DND-41 (cell line): ENCODE measurements around the gene PRKAG2.

Experiments used
- ATAC-seq: fragments of 200-7000 bp; cut with Tn5 transposase; 3 replicates; pipeline ENCODE4 v1.9.1; 2021; ENCODE audit warnings: low read depth; ENCODE audit not compliant: insufficient read depth
- DNase-seq: peaks from one replicate; pipeline ENCODE4 v3.0.0-alpha.2; 2020
- H2AFZ ChIP-seq: 2 replicates; pipeline ENCODE4 v1.6.0; 2012; ENCODE audit warnings: low read depth, low read length
- H3K27ac ChIP-seq: 2 replicates; pipeline ENCODE4 v1.5.1; 2012; ENCODE audit warnings: low read length, inconsistent platforms
- H3K27me3 ChIP-seq: fragments of 200-600 bp; sonication (generic); 2 replicates; pipeline ENCODE4 v1.6.0; 2012; ENCODE audit warnings: low read length, mild to moderate bottlenecking, inconsistent platforms; ENCODE audit not compliant: insufficient read depth, poor library complexity
- H3K36me3 ChIP-seq: 2 replicates; pipeline ENCODE4 v1.5.1; 2012; ENCODE audit warnings: low read length, inconsistent platforms; ENCODE audit not compliant: insufficient read depth
- H3K4me1 ChIP-seq: 2 replicates; pipeline ENCODE4 v1.5.1; 2012; ENCODE audit warnings: mild to moderate bottlenecking, low read length; ENCODE audit not compliant: insufficient read depth
- H3K4me2 ChIP-seq: 2 replicates; pipeline ENCODE4 v1.6.0; 2012; ENCODE audit warnings: mild to moderate bottlenecking, moderate library complexity, low read length, inconsistent platforms; ENCODE audit not compliant: insufficient read depth
- H3K4me3 ChIP-seq, 2 experiments: fragments of 200-600 bp in 1 of 2; shearing (Covaris generic) in 1 of 2; 2 replicates each; pipeline ENCODE4 v1.5.1; 2012 to 2016; ENCODE audit warnings: inconsistent platforms in 2 of 2, low read length in 2 of 2, mild to moderate bottlenecking in 2 of 2, low read depth in 1 of 2, moderate library complexity in 1 of 2
- H3K79me2 ChIP-seq: 2 replicates; pipeline ENCODE4 v1.6.0; 2012; ENCODE audit warnings: low read length, inconsistent platforms; ENCODE audit not compliant: insufficient read depth
- H3K9ac ChIP-seq: 2 replicates; pipeline ENCODE4 v1.6.0; 2012; ENCODE audit warnings: low read depth, mild to moderate bottlenecking, inconsistent platforms, low read length, moderate library complexity
- H3K9me3 ChIP-seq: 2 replicates; pipeline ENCODE4 v1.5.1; 2012; ENCODE audit warnings: low read length, moderate library complexity, mild to moderate bottlenecking, inconsistent platforms; ENCODE audit not compliant: insufficient read depth, severe bottlenecking
- H4K20me1 ChIP-seq: 2 replicates; pipeline ENCODE4 v1.6.0; 2012; ENCODE audit warnings: low read length; ENCODE audit not compliant: insufficient read depth
- CTCF ChIP-seq: IDR thresholded peaks from 2 replicates; pipeline ENCODE4 v1.5.1; 2012; ENCODE audit warnings: borderline replicate concordance, low read length, moderate library complexity, mild to moderate bottlenecking; ENCODE audit not compliant: poor library complexity, severe bottlenecking; ENCODE audit errors: extremely low read depth
- EZH2 ChIP-seq: IDR thresholded peaks from 3 replicates; pipeline ENCODE4 v1.6.1; 2012; ENCODE audit warnings: borderline replicate concordance, low read depth, mild to moderate bottlenecking, moderate library complexity, low read length, inconsistent platforms; ENCODE audit not compliant: severe bottlenecking

PRKAG2 gene

GRCh38 chr7:151615058-151615457 lies 261.9 kb downstream of the PRKAG2 start:
- no peaks in the 10 kb centered on the region for H3K36me3 ChIP-seq
- ATAC-seq = no peak

GRCh38 chr7:151614019-151614418 lies 262.9 kb downstream of the PRKAG2 start:
- ATAC-seq (no peak), DNase-seq (no peak)
- TF ChIP-seq EZH2 = no peak
- no peak for TF ChIP-seq CTCF
- Histone ChIP-seq H3K9me3 (no peaks in the 10 kb centered on the region), H4K20me1 (no peaks in the 10 kb centered on the region), H3K4me1 (no peaks in the 10 kb centered on the region), H3K4me2 (no peak overlapping the region), H3K27ac (no peak overlapping the region), H3K79me2 (no peaks in the 10 kb centered on the region), H3K4me3 (no peak overlapping the region), H2AFZ (no peak overlapping the region), H3K27me3 (peaks cover 6% of the 10 kb centered on the region), H3K36me3 (no peaks in the 10 kb centered on the region), H3K9ac (no peak overlapping the region)

More at GRCh38 chr7:151615058-151615457, 261.9 kb downstream of the PRKAG2 start:
- Histone ChIP-seq H3K27ac (no peak overlapping the region), H3K4me3 (no peak overlapping the region), H3K9ac (no peak overlapping the region), H3K4me2 (no peak overlapping the region), H4K20me1 (no peaks in the 10 kb centered on the region), H2AFZ (no peak overlapping the region), H3K27me3 (peaks cover 2% of the 10 kb centered on the region), H3K9me3 (no peaks in the 10 kb centered on the region), H3K79me2 (no peaks in the 10 kb centered on the region), H3K4me1 (no peaks in the 10 kb centered on the region)
- no peak for TF ChIP-seq CTCF
- DNase-seq = no peak

GRCh38 chr7:151611878-151612277 lies 265.0 kb downstream of the PRKAG2 start:
- Histone ChIP-seq H3K27ac (no peak overlapping the region), H3K79me2 (no peaks in the 10 kb centered on the region), H4K20me1 (no peaks in the 10 kb centered on the region), H3K4me1 (no peaks in the 10 kb centered on the region), H3K27me3 (peaks cover 12% of the 10 kb centered on the region), H3K9ac (no peak overlapping the region), H3K4me2 (no peak overlapping the region), H3K9me3 (no peaks in the 10 kb centered on the region), H3K36me3 (no peaks in the 10 kb centered on the region), H3K4me3 (no peak overlapping the region), H2AFZ (no peak overlapping the region)
- TF ChIP-seq CTCF (no peak), EZH2 (no peak)
- no peak for ATAC-seq
- no peak for DNase-seq

- peaks cover 10% of the 10 kb centered on the region for H3K27me3 ChIP-seq
- TF ChIP-seq CTCF (no peak), EZH2 (no peak)
- no peaks in the 10 kb centered on the region for H3K4me1 ChIP-seq
- no peak overlapping the region for H2AFZ ChIP-seq
- H3K36me3 ChIP-seq = no peaks in the 10 kb centered on the region
- H3K9ac ChIP-seq = no peak overlapping the region
- no peak for ATAC-seq
- DNase-seq = no peak
- no peak overlapping the region for H3K27ac ChIP-seq
- no peak overlapping the region for H3K4me3 ChIP-seq
- no peaks in the 10 kb centered on the region for H4K20me1 ChIP-seq
- H3K4me2 ChIP-seq = no peak overlapping the region
- H3K79me2 ChIP-seq = no peaks in the 10 kb centered on the region
- no peaks in the 10 kb centered on the region for H3K9me3 ChIP-seq
Measured at GRCh38 chr7:151611041-151611440, 265.9 kb downstream of the PRKAG2 start.
